WTC11 (cell line): Measurements from ENCODE around the gene S100A8. TPM values are rescaled to one million over a fixed set of nuclear protein-coding genes. Genes with fewer than 3 reads are reported as not detected.

ENCODE experiments used
- ATAC-seq: fragments of 200-7000 bp; cut with Tn5 transposase; 2 replicates; pipeline ENCODE4 v1.10.0; 2021; ENCODE audit warnings: mild to moderate bottlenecking, moderate library complexity
- CTCF ChIA-PET: fragments of 300-600 bp; sonication (Branson Sonifier 250); formaldehyde crosslinking; loops from one replicate; lab custom pipeline; 2021; ENCODE audit warnings: antibody characterized with exemption; lab: Charles Lee
- POLR2A ChIA-PET: fragments of 350-600 bp; sonication (Branson Sonifier 250); formaldehyde crosslinking; loops from one replicate; lab custom pipeline; 2021; ENCODE audit warnings: antibody characterized with exemption; lab: Charles Lee
- DNase-seq: peaks from one replicate; pipeline ENCODE4 v3.0.0; 2021; ENCODE audit warnings: low spot score
- H3K27ac Mint-ChIP-seq: 2 replicates; pipeline ENCODE4 v1.8.0; 2021; ENCODE audit warnings: mixed read lengths
- H3K27me3 Mint-ChIP-seq: 2 replicates; pipeline ENCODE4 v1.8.0; 2021; ENCODE audit warnings: low read depth, mild to moderate bottlenecking, moderate library complexity, mixed read lengths
- H3K36me3 Mint-ChIP-seq: 2 replicates; pipeline ENCODE4 v1.8.0; 2021; ENCODE audit warnings: mixed read lengths
- H3K4me1 Mint-ChIP-seq: 2 replicates; pipeline ENCODE4 v1.8.0; 2022; ENCODE audit warnings: mixed read lengths
- H3K4me3 Mint-ChIP-seq: 2 replicates; pipeline ENCODE4 v1.8.0; 2021; ENCODE audit warnings: mild to moderate bottlenecking, moderate library complexity, mixed read lengths
- H3K9me3 Mint-ChIP-seq: 2 replicates; pipeline ENCODE4 v1.8.0; 2021; ENCODE audit warnings: mixed read lengths
- ETV6 ChIP-seq: sonication (generic); formaldehyde crosslinking; IDR thresholded peaks from 2 replicates; pipeline ENCODE4 v1.8.1; 2022; ENCODE audit warnings: mild to moderate bottlenecking, missing genetic modification reagents
- FOXJ3 ChIP-seq: sonication (generic); formaldehyde crosslinking; IDR thresholded peaks from 2 replicates; pipeline ENCODE4 v1.9.0; 2021; ENCODE audit warnings: missing genetic modification reagents, mild to moderate bottlenecking, borderline replicate concordance
- JAZF1 ChIP-seq: fragments of 250-450 bp; sonication (Bioruptor Pico); IDR thresholded peaks from 2 replicates; pipeline ENCODE4 v1.9.0; 2021; ENCODE audit warnings: moderate library complexity, mild to moderate bottlenecking, inconsistent platforms
- NFATC4 ChIP-seq: fragments of 250-450 bp; sonication (Bioruptor Pico); IDR thresholded peaks from 2 replicates; pipeline ENCODE4 v1.9.0; 2021; ENCODE audit warnings: mild to moderate bottlenecking
- NFE2L1 ChIP-seq: sonication (generic); formaldehyde crosslinking; IDR thresholded peaks from 2 replicates; pipeline ENCODE4 v1.8.1; 2023; ENCODE audit warnings: missing genetic modification reagents
- PRRX2 ChIP-seq: fragments of 250-450 bp; sonication (Bioruptor Pico); IDR thresholded peaks from 2 replicates; pipeline ENCODE4 v1.8.0; 2021; ENCODE audit warnings: mild to moderate bottlenecking
- RORB ChIP-seq: fragments of 250-450 bp; sonication (Bioruptor Pico); IDR thresholded peaks from 2 replicates; pipeline ENCODE4 v1.9.0; 2021; ENCODE audit warnings: mild to moderate bottlenecking
- SMAD4 ChIP-seq: sonication (generic); formaldehyde crosslinking; IDR thresholded peaks from 2 replicates; pipeline ENCODE4 v1.8.0; 2022; ENCODE audit warnings: mild to moderate bottlenecking, missing genetic modification reagents
- TEAD4 ChIP-seq: sonication (generic); formaldehyde crosslinking; IDR thresholded peaks from 2 replicates; pipeline ENCODE4 v1.8.0; 2022; ENCODE audit warnings: mild to moderate bottlenecking, missing genetic modification reagents
- ZBTB21 ChIP-seq: sonication (generic); formaldehyde crosslinking; IDR thresholded peaks from 2 replicates; pipeline ENCODE4 v1.8.1; 2023; ENCODE audit warnings: mild to moderate bottlenecking, missing genetic modification reagents, borderline replicate concordance
- ZNF138 ChIP-seq: sonication (generic); formaldehyde crosslinking; conservative IDR thresholded peaks from 2 replicates; pipeline ENCODE4 v1.8.1; 2022; ENCODE audit warnings: mild to moderate bottlenecking, moderate library complexity, missing genetic modification reagents
- ZNF219 ChIP-seq: sonication (generic); formaldehyde crosslinking; IDR thresholded peaks from 2 replicates; pipeline ENCODE4 v1.8.0; 2023; ENCODE audit warnings: missing genetic modification reagents, mild to moderate bottlenecking, borderline replicate concordance
- ZNF423 ChIP-seq: fragments of 250-450 bp; sonication (Bioruptor Pico); IDR thresholded peaks from 2 replicates; pipeline ENCODE4 v2.1.2; 2022; ENCODE audit warnings: mild to moderate bottlenecking, moderate library complexity
- total RNA-seq: library from RNA; stranded (reverse); gene quantifications from 3 replicates; pipeline ENCODE4 v1.2.3, GENCODE V29; 2021
- TF ChIP-seq, protein P1 (sequence below): fragments of 250-450 bp; sonication (Bioruptor Pico); IDR thresholded peaks from 2 replicates; pipeline ENCODE4 v1.9.0; 2021; ENCODE audit warnings: mild to moderate bottlenecking
- TF ChIP-seq, protein P2 (sequence below): sonication (generic); formaldehyde crosslinking; IDR thresholded peaks from 2 replicates; pipeline ENCODE4 v1.8.1; 2023; ENCODE audit warnings: mild to moderate bottlenecking, moderate library complexity, missing genetic modification reagents
- TF ChIP-seq, protein P3 (sequence below): fragments of 250-450 bp; sonication (Bioruptor Pico); IDR thresholded peaks from 2 replicates; pipeline ENCODE4 v1.9.0; 2021; ENCODE audit warnings: moderate library complexity, mild to moderate bottlenecking, inconsistent platforms, borderline replicate concordance
- TF ChIP-seq, protein P4 (sequence below): fragments of 200-600 bp; IDR thresholded peaks from 2 replicates; pipeline ENCODE4 v1.8.0; 2022; ENCODE audit warnings: antibody characterized with exemption
- TF ChIP-seq, protein P5 (sequence below): sonication (generic); formaldehyde crosslinking; IDR thresholded peaks from 2 replicates; pipeline ENCODE4 v1.8.0; 2022; ENCODE audit warnings: mild to moderate bottlenecking, missing genetic modification reagents
- TF ChIP-seq, protein P6 (sequence below): fragments of 250-450 bp; sonication (Bioruptor Pico); IDR thresholded peaks from 2 replicates; pipeline ENCODE4 v1.9.0; 2021; ENCODE audit warnings: mild to moderate bottlenecking, borderline replicate concordance
- TF ChIP-seq, protein P7 (sequence below): fragments of 250-450 bp; sonication (Bioruptor Pico); IDR thresholded peaks from 2 replicates; pipeline ENCODE4 v2.1.2; 2022; ENCODE audit warnings: mild to moderate bottlenecking, moderate library complexity

Gene S100A8
- total RNA-seq, 1 experiment from 2014 or later = not detected

DNA sequence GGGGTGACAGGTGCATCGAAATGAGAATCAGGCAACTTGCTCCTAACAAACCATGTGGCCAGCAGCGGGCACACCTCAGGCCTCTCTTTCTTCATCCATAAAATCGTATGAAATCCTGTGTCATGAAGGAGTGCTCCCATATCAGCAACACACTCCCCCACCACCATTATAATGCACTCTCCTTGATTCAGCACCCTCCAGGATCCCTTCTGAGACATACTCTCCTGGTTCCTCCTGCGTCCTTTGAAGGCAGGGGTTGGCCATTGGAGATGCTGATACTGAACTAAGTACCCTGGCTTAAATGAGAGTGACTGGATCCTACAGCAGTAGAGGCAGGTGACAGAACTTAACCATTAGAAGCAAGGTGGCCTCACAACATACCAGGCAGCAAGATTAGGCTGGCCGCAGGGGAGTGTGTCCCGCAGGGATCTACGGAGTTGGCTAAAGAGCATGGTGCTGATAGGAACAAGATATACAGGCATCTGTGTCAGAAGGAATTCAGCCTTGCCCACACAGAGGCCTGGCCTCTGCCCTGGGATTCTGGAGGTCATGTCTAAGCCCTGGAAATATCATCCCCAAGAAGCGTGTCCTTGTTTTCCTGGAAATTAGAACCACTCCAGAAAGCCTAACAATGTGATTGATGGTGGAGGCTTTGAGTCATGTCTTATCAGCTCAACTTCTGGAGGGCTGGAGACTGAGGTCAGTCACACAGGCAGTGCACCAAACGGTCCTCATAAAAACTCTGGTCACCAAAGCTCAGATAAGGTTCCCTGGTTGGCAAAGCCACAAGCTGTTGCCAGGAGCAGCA is 42.2 kb upstream of the S100A8 start:
- no peaks in the 10 kb centered on the region; the same call in 1 of the 2 replicates for H3K27me3 Mint-ChIP-seq
- DNase-seq = no peak
- H3K4me1 Mint-ChIP-seq = no peaks in the 10 kb centered on the region
- H3K4me3 Mint-ChIP-seq = no peak overlapping the region
- no peak overlapping the region for H3K27ac Mint-ChIP-seq
- TF ChIP-seq JAZF1 = no peak
- TF ChIP-seq, protein P1, sequence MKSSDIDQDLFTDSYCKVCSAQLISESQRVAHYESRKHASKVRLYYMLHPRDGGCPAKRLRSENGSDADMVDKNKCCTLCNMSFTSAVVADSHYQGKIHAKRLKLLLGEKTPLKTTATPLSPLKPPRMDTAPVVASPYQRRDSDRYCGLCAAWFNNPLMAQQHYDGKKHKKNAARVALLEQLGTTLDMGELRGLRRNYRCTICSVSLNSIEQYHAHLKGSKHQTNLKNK = no peak
- TF ChIP-seq, protein P2, sequence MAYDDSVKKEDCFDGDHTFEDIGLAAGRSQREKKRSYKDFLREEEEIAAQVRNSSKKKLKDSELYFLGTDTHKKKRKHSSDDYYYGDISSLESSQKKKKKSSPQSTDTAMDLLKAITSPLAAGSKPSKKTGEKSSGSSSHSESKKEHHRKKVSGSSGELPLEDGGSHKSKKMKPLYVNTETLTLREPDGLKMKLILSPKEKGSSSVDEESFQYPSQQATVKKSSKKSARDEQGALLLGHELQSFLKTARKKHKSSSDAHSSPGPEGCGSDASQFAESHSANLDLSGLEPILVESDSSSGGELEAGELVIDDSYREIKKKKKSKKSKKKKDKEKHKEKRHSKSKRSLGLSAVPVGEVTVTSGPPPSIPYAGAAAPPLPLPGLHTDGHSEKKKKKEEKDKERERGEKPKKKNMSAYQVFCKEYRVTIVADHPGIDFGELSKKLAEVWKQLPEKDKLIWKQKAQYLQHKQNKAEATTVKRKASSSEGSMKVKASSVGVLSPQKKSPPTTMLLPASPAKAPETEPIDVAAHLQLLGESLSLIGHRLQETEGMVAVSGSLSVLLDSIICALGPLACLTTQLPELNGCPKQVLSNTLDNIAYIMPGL (CRISPR knock-in tag) = no peak
- TF ChIP-seq ZNF423 = no peak
- TF ChIP-seq, protein P3, sequence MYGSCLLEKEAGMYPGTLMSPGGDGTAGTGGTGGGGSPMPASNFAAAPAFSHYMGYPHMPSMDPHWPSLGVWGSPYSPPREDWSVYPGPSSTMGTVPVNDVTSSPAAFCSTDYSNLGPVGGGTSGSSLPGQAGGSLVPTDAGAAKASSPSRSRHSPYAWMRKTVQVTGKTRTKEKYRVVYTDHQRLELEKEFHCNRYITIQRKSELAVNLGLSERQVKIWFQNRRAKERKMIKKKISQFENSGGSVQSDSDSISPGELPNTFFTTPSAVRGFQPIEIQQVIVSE = no peak
- TF ChIP-seq, protein P4, sequence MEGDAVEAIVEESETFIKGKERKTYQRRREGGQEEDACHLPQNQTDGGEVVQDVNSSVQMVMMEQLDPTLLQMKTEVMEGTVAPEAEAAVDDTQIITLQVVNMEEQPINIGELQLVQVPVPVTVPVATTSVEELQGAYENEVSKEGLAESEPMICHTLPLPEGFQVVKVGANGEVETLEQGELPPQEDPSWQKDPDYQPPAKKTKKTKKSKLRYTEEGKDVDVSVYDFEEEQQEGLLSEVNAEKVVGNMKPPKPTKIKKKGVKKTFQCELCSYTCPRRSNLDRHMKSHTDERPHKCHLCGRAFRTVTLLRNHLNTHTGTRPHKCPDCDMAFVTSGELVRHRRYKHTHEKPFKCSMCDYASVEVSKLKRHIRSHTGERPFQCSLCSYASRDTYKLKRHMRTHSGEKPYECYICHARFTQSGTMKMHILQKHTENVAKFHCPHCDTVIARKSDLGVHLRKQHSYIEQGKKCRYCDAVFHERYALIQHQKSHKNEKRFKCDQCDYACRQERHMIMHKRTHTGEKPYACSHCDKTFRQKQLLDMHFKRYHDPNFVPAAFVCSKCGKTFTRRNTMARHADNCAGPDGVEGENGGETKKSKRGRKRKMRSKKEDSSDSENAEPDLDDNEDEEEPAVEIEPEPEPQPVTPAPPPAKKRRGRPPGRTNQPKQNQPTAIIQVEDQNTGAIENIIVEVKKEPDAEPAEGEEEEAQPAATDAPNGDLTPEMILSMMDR = no peak
- TF ChIP-seq RORB = no peak
- TF ChIP-seq, protein P5, sequence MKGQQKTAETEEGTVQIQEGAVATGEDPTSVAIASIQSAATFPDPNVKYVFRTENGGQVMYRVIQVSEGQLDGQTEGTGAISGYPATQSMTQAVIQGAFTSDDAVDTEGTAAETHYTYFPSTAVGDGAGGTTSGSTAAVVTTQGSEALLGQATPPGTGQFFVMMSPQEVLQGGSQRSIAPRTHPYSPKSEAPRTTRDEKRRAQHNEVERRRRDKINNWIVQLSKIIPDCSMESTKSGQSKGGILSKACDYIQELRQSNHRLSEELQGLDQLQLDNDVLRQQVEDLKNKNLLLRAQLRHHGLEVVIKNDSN (CRISPR knock-in tag) = no peak
- no peak for TF ChIP-seq ETV6 (CRISPR knock-in tag)
- no peak for TF ChIP-seq FOXJ3 (CRISPR knock-in tag)
- TF ChIP-seq, protein P6, sequence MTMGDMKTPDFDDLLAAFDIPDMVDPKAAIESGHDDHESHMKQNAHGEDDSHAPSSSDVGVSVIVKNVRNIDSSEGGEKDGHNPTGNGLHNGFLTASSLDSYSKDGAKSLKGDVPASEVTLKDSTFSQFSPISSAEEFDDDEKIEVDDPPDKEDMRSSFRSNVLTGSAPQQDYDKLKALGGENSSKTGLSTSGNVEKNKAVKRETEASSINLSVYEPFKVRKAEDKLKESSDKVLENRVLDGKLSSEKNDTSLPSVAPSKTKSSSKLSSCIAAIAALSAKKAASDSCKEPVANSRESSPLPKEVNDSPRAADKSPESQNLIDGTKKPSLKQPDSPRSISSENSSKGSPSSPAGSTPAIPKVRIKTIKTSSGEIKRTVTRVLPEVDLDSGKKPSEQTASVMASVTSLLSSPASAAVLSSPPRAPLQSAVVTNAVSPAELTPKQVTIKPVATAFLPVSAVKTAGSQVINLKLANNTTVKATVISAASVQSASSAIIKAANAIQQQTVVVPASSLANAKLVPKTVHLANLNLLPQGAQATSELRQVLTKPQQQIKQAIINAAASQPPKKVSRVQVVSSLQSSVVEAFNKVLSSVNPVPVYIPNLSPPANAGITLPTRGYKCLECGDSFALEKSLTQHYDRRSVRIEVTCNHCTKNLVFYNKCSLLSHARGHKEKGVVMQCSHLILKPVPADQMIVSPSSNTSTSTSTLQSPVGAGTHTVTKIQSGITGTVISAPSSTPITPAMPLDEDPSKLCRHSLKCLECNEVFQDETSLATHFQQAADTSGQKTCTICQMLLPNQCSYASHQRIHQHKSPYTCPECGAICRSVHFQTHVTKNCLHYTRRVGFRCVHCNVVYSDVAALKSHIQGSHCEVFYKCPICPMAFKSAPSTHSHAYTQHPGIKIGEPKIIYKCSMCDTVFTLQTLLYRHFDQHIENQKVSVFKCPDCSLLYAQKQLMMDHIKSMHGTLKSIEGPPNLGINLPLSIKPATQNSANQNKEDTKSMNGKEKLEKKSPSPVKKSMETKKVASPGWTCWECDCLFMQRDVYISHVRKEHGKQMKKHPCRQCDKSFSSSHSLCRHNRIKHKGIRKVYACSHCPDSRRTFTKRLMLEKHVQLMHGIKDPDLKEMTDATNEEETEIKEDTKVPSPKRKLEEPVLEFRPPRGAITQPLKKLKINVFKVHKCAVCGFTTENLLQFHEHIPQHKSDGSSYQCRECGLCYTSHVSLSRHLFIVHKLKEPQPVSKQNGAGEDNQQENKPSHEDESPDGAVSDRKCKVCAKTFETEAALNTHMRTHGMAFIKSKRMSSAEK (CRISPR knock-in tag) = no peak
- TF ChIP-seq PRRX2 (CRISPR knock-in tag) = no peak
- no peak for TF ChIP-seq NFE2L1
- no peak for TF ChIP-seq ZNF219 (CRISPR knock-in tag)
- TF ChIP-seq, all 79 proteins: peak for 0
- POLR2A ChIA-PET = no interaction called here
- H3K9me3 Mint-ChIP-seq = no peaks in the 10 kb centered on the region
- H3K36me3 Mint-ChIP-seq = no peaks in the 10 kb centered on the region
- ATAC-seq = no peak
- CTCF ChIA-PET = no interaction called here

DNA sequence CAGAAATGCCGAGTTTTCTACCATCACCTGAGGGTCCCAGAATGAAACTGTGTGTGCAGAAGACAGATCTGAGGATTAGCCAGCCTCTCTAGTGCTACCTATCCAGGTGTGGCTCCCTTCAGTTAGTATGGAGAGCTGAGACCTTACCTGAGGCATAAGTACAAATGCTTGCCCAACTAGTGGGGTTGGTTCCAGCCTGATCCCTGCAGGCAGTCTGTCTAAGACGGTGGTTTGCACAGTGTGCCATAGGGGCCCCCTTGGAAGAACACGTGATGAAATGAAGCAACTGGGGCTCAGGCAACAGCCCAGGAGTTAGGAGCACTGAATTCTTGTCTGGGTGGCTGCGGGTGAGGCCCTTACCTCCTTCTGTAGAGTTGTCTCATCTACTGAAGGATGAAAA is 41.1 kb upstream of the S100A8 start:
- H3K27me3 Mint-ChIP-seq = no peaks in the 10 kb centered on the region; the same call in 1 of the 2 replicates
- no peak overlapping the region for H3K27ac Mint-ChIP-seq
- DNase-seq (no peak), ATAC-seq (no peak)
- POLR2A ChIA-PET = no interaction called here
- CTCF ChIA-PET = no interaction called here
- no peaks in the 10 kb centered on the region for H3K4me1 Mint-ChIP-seq
- no peak overlapping the region for H3K4me3 Mint-ChIP-seq
- no peaks in the 10 kb centered on the region for H3K9me3 Mint-ChIP-seq
- H3K36me3 Mint-ChIP-seq = no peaks in the 10 kb centered on the region
- TF ChIP-seq ZBTB21 (CRISPR knock-in tag) (no peak), PRRX2 (CRISPR knock-in tag) (no peak), SMAD4 (no peak), ZNF219 (CRISPR knock-in tag) (no peak), NFATC4 (CRISPR knock-in tag) (no peak), ZNF138 (CRISPR knock-in tag) (no peak), TEAD4 (CRISPR knock-in tag) (no peak)
- TF ChIP-seq, protein P4 = no peak
- TF ChIP-seq, protein P3 = no peak
- TF ChIP-seq, protein P7, sequence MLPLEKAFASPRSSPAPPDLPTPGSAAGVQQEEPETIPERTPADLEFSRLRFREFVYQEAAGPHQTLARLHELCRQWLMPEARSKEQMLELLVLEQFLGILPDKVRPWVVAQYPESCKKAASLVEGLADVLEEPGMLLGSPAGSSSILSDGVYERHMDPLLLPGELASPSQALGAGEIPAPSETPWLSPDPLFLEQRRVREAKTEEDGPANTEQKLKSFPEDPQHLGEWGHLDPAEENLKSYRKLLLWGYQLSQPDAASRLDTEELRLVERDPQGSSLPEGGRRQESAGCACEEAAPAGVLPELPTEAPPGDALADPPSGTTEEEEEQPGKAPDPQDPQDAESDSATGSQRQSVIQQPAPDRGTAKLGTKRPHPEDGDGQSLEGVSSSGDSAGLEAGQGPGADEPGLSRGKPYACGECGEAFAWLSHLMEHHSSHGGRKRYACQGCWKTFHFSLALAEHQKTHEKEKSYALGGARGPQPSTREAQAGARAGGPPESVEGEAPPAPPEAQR (CRISPR knock-in tag) = no peak
- TF ChIP-seq, all 79 proteins: peak for 0
